ENCODE data around the gene LIMCH1. TPM values are rescaled to one million over a fixed set of nuclear protein-coding genes. Genes with fewer than 3 reads are reported as not detected.

The LIMCH1 gene
- total RNA-seq, 2 experiments from 2014 or later = not detected

DNA sequence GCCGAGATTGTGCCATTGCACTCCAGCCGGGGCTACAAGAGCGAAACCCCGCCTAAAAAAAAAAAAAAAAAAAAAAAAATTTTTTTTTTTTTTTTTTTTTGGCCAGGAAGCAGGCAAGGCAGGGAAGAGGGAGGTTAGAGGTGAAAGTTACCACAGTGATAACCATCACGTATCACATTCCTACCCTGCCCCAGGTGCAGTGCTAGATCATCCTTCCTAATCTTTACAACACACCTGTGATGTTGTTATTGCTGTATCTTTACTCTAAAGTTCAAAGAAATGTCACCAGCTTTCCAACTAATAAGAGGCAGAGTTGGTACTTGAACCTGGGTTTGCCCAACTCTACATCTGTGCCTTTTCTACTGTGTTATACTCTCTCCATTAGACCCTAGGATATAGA, 7.2 kb upstream of the LIMCH1 start:
- Histone ChIP-seq H4K20me1 (ENCODE audit: insufficient read depth, low read length) (no peaks in the 10 kb centered on the region), H3K4me2 (ENCODE audit: low read length) (no peak overlapping the region), H3K9me2 (ENCODE audit: insufficient read depth, low read length) (no peaks in the 10 kb centered on the region), H3K4me1 (ENCODE audit: insufficient read depth, low read length, poor library complexity, severe bottlenecking) (no peaks in the 10 kb centered on the region), H3K36me3 (ENCODE audit: insufficient read depth, low read length) (no peaks in the 10 kb centered on the region), H3K79me2 (ENCODE audit: insufficient read depth, low read depth, low read length) (no peaks in the 10 kb centered on the region), H3K27ac (ENCODE audit: low read depth, low read length, poor library complexity, severe bottlenecking) (no peak overlapping the region), H2AFZ (ENCODE audit: low read length) (no peak overlapping the region), H3K9me3 (ENCODE audit: low read length) (no peaks in the 10 kb centered on the region), H3K4me3 (ENCODE audit: low read depth, low read length, poor library complexity, severe bottlenecking) (no peak overlapping the region)
- BruUV-seq (replicated peaks) = no TSS peak
- CTCF ChIA-PET (ENCODE audit: unreplicated experiment) = no interaction called here
- TF ChIP-seq, protein P1, sequence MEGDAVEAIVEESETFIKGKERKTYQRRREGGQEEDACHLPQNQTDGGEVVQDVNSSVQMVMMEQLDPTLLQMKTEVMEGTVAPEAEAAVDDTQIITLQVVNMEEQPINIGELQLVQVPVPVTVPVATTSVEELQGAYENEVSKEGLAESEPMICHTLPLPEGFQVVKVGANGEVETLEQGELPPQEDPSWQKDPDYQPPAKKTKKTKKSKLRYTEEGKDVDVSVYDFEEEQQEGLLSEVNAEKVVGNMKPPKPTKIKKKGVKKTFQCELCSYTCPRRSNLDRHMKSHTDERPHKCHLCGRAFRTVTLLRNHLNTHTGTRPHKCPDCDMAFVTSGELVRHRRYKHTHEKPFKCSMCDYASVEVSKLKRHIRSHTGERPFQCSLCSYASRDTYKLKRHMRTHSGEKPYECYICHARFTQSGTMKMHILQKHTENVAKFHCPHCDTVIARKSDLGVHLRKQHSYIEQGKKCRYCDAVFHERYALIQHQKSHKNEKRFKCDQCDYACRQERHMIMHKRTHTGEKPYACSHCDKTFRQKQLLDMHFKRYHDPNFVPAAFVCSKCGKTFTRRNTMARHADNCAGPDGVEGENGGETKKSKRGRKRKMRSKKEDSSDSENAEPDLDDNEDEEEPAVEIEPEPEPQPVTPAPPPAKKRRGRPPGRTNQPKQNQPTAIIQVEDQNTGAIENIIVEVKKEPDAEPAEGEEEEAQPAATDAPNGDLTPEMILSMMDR (conservative IDR thresholded peaks at IDR 0.05; ENCODE audit: low read length) = no peak
- no peak for TF ChIP-seq EZH2phosphoT487 (IDR thresholded peaks at IDR 0.05; ENCODE audit: borderline replicate concordance, low read depth, low read length)
- POLR2A ChIA-PET = no interaction called here
- intact Hi-C loops (cut with micrococcal nuclease; ENCODE audit: unreplicated experiment) = no loop called here
- no peak for DNase-seq (ENCODE audit: low spot score)

DNA sequence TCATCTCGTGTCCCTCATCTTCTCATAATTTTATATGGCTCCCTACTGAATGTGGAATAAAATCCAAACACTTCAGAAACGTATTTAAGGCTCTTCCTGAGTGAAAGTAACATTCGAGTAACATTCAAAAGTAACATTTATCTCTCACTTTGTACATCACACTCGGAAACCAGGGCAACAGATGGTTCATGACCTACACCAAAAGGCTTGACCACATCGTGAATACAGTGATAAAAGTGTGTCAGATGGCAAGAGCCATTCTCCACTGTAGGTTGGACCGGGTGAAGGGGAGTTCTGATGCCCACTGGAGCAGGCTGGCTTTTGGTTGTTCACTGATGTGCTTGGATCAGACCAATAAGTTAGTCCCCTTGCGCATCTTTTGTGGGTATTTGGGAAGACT, 5.6 kb upstream of the LIMCH1 start:
- CTCF ChIA-PET (ENCODE audit: unreplicated experiment) = no interaction called here
- H3K9me3 ChIP-seq (ENCODE audit: low read length) = no peaks in the 10 kb centered on the region
- POLR2A ChIA-PET = no interaction called here
- no peaks in the 10 kb centered on the region for H3K36me3 ChIP-seq (ENCODE audit: insufficient read depth, low read length)
- no peaks in the 10 kb centered on the region for H3K79me2 ChIP-seq (ENCODE audit: insufficient read depth, low read depth, low read length)
- no peaks in the 10 kb centered on the region for H3K9me2 ChIP-seq (ENCODE audit: insufficient read depth, low read length)
- no peak for DNase-seq (ENCODE audit: low spot score)
- no peak overlapping the region for H3K4me3 ChIP-seq (ENCODE audit: low read depth, low read length, poor library complexity, severe bottlenecking)
- TF ChIP-seq, protein P1 (conservative IDR thresholded peaks at IDR 0.05; ENCODE audit: low read length) = no peak
- no peak for TF ChIP-seq EZH2phosphoT487 (IDR thresholded peaks at IDR 0.05; ENCODE audit: borderline replicate concordance, low read depth, low read length)
- no peak overlapping the region for H2AFZ ChIP-seq (ENCODE audit: low read length)
- BruUV-seq (replicated peaks) = no TSS peak
- no peak overlapping the region for H3K4me2 ChIP-seq (ENCODE audit: low read length)
- no peaks in the 10 kb centered on the region for H4K20me1 ChIP-seq (ENCODE audit: insufficient read depth, low read length)
- H3K27ac ChIP-seq (ENCODE audit: low read depth, low read length, poor library complexity, severe bottlenecking) = no peak overlapping the region
- H3K4me1 ChIP-seq (ENCODE audit: insufficient read depth, low read length, poor library complexity, severe bottlenecking) = no peaks in the 10 kb centered on the region
- intact Hi-C loops (cut with micrococcal nuclease; ENCODE audit: unreplicated experiment) = no loop called here

DNA sequence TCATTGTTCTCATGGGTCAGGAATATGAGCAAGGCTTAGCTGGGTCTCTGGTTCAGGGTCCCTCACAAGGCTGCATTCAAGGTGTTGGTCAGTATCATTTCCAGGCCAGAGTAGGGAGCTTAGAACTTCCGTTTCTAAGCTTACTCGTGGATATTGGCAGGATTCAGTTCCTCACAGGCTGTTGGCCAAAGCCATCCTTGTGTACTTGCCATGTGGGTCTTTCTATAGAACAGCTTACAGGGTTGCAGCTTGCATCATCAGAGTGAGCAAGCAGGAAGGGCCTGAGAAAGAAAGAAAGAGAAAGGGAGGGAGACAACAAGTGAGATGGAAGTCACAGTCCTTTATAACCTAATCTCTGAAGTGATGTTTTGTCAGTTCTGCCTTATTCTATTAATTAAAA, 5.1 kb upstream of the LIMCH1 start:
- no peaks in the 10 kb centered on the region for H3K9me3 ChIP-seq (ENCODE audit: low read length)
- H2AFZ ChIP-seq (ENCODE audit: low read length) = no peak overlapping the region
- TF ChIP-seq EZH2phosphoT487 (IDR thresholded peaks at IDR 0.05; ENCODE audit: borderline replicate concordance, low read depth, low read length) = no peak
- TF ChIP-seq, protein P1 (conservative IDR thresholded peaks at IDR 0.05; ENCODE audit: low read length) = no peak
- no peaks in the 10 kb centered on the region for H3K79me2 ChIP-seq (ENCODE audit: insufficient read depth, low read depth, low read length)
- intact Hi-C loops (cut with micrococcal nuclease; ENCODE audit: unreplicated experiment) = no loop called here
- ChIA-PET CTCF (ENCODE audit: unreplicated experiment) (no interaction called here), POLR2A (no interaction called here)
- no peak overlapping the region for H3K4me2 ChIP-seq (ENCODE audit: low read length)
- H3K36me3 ChIP-seq (ENCODE audit: insufficient read depth, low read length) = no peaks in the 10 kb centered on the region
- no peak overlapping the region for H3K27ac ChIP-seq (ENCODE audit: low read depth, low read length, poor library complexity, severe bottlenecking)
- no peaks in the 10 kb centered on the region for H3K9me2 ChIP-seq (ENCODE audit: insufficient read depth, low read length)
- no peaks in the 10 kb centered on the region for H4K20me1 ChIP-seq (ENCODE audit: insufficient read depth, low read length)
- no peak overlapping the region for H3K4me3 ChIP-seq (ENCODE audit: low read depth, low read length, poor library complexity, severe bottlenecking)
- no peaks in the 10 kb centered on the region for H3K4me1 ChIP-seq (ENCODE audit: insufficient read depth, low read length, poor library complexity, severe bottlenecking)
- no peak for DNase-seq (ENCODE audit: low spot score)
- no TSS peak for BruUV-seq (replicated peaks)
